Fibroblast of skin of back (primary cell): ENCODE results near the gene IL12RB1.
"Not testable (repeated sequence)": the region's sequence is repeated elsewhere in the genome, so short reads cannot be mapped to it uniquely, and the experiment has no call there.

Source experiments
- DNase-seq: peaks from one replicate; pipeline ENCODE4 v3.0.0-alpha.2; 2013

Gene IL12RB1

GRCh38 chr19:18044825-18045304 lies 41.9 kb downstream of the IL12RB1 start:
- peak; percentile 68 for DNase-seq

GRCh38 chr19:18043676-18044075 lies 43.1 kb downstream of the IL12RB1 start:
- no peak for DNase-seq

- DNase-seq = no peak
These were observed 45.7 kb downstream of the IL12RB1 start for GRCh38 chr19:18041054-18041453.

GRCh38 chr19:18032102-18032501 lies 54.6 kb downstream of the IL12RB1 start:
- not testable (repeated sequence) for DNase-seq

GRCh38 chr19:18031401-18031800 lies 55.3 kb downstream of the IL12RB1 start:
- DNase-seq = not testable (repeated sequence)

- DNase-seq = no peak
These were observed 57.0 kb downstream of the IL12RB1 start for GRCh38 chr19:18029617-18030338.

- no peak for DNase-seq
These were observed 59.6 kb downstream of the IL12RB1 start for GRCh38 chr19:18027151-18027550.

GRCh38 chr19:18023622-18024251 lies 63.0 kb downstream of the IL12RB1 start:
- DNase-seq = peak; percentile 81

GRCh38 chr19:18021121-18021755 lies 65.5 kb downstream of the IL12RB1 start:
- peak; percentile 91 for DNase-seq

- DNase-seq = peak; percentile 56
These were observed 66.3 kb downstream of the IL12RB1 start for GRCh38 chr19:18020212-18021085.

- peak; percentile 40 for DNase-seq
These were observed 69.3 kb downstream of the IL12RB1 start for GRCh38 chr19:18017275-18018083.

- DNase-seq = no peak
These were observed 70.4 kb downstream of the IL12RB1 start for GRCh38 chr19:18016209-18016910.

GRCh38 chr19:18014197-18014596 lies 72.5 kb downstream of the IL12RB1 start:
- DNase-seq = no peak

- DNase-seq = no peak
These were observed 73.3 kb downstream of the IL12RB1 start for GRCh38 chr19:18013210-18014111.

GRCh38 chr19:18010149-18010548 lies 76.6 kb downstream of the IL12RB1 start:
- no peak for DNase-seq

- peak; percentile 67 for DNase-seq
These were observed 77.2 kb downstream of the IL12RB1 start for GRCh38 chr19:18009412-18010066.
